ENCODE measurements around the gene CCDC66. TPM values are rescaled to one million over a fixed set of nuclear protein-coding genes. Genes with fewer than 3 reads are reported as not detected.

CCDC66 gene
- total RNA-seq, 4 donors from 2014 or later: 15.2 to 38.5 (median 36.9) TPM

DNA sequence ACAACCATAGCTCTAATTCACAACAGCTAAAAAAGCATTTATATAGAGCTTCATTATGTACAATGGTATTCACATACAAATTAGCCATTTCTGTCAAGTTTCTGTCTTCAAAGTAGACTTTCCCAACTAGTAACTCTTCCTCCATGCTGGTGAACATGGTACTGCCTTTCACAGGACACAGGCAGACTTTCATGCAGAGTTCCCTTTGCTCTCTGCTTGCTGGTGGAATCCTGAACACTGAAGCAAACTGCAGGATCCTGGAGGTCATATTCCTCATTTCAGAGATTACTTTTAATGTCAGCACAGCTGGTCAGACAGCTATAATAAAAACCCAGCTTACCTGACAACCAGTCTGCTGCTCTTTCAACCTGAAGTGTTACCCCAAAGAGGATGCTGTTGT, 72.5 kb downstream of the CCDC66 start:
- Histone ChIP-seq H3K27me3 (no peaks in the 10 kb centered on the region), H3K4me1 (no peaks in the 10 kb centered on the region), H3K9me3 (no peaks in the 10 kb centered on the region), H3K4me3 (no peak overlapping the region), H3K36me3 (peaks cover 0 to 90% of the 10 kb centered on the region in 2 donors), H3K27ac (no peak overlapping the region)
- no peak for ATAC-seq
- TF ChIP-seq, protein P1, sequence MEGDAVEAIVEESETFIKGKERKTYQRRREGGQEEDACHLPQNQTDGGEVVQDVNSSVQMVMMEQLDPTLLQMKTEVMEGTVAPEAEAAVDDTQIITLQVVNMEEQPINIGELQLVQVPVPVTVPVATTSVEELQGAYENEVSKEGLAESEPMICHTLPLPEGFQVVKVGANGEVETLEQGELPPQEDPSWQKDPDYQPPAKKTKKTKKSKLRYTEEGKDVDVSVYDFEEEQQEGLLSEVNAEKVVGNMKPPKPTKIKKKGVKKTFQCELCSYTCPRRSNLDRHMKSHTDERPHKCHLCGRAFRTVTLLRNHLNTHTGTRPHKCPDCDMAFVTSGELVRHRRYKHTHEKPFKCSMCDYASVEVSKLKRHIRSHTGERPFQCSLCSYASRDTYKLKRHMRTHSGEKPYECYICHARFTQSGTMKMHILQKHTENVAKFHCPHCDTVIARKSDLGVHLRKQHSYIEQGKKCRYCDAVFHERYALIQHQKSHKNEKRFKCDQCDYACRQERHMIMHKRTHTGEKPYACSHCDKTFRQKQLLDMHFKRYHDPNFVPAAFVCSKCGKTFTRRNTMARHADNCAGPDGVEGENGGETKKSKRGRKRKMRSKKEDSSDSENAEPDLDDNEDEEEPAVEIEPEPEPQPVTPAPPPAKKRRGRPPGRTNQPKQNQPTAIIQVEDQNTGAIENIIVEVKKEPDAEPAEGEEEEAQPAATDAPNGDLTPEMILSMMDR (IDR thresholded peaks at IDR 0.05): no peak
- no peak for TF ChIP-seq POLR2AphosphoS5 (IDR thresholded peaks at IDR 0.05)
- no peak for TF ChIP-seq POLR2A (IDR thresholded peaks at IDR 0.05)
- no peak for TF ChIP-seq EP300 (IDR thresholded peaks at IDR 0.05)

DNA sequence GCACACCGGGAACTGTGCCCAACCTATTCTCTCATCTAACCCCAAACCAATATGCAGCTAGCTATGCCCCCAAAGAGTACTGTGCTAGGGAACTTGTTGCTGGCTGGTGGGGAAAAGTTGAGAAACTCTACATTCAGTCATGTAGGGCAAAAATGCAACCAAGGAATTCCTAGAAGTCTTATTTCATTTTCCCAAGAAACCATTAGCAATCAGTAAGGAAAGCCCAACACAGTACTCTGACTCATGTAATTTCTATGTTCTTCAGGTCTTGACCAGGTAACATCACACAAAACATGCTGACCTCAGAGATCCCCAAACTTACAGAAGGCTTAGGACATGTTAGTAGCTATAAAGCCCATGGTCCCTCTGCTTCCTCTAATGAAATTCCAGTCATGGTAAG, 74.0 kb downstream of the CCDC66 start:
- no peak for ATAC-seq
- Histone ChIP-seq H3K4me3 (no peak overlapping the region), H3K9me3 (no peaks in the 10 kb centered on the region), H3K27ac (no peak overlapping the region), H3K36me3 (peaks cover 0 to 84% of the 10 kb centered on the region in 2 donors), H3K4me1 (no peaks in the 10 kb centered on the region), H3K27me3 (no peaks in the 10 kb centered on the region)
- 100% methylated on average over 1 of the region's 1 CpG; no CpG with 5 or more reads in 1 of the 2 donors for WGBS, 2 donors (ENCODE audit: low coverage in 1 of 2)
- no peak for TF ChIP-seq POLR2A (IDR thresholded peaks at IDR 0.05)
- no peak for TF ChIP-seq POLR2AphosphoS5 (IDR thresholded peaks at IDR 0.05)
- TF ChIP-seq, protein P1 (IDR thresholded peaks at IDR 0.05): no peak
- no peak for TF ChIP-seq EP300 (IDR thresholded peaks at IDR 0.05)

DNA sequence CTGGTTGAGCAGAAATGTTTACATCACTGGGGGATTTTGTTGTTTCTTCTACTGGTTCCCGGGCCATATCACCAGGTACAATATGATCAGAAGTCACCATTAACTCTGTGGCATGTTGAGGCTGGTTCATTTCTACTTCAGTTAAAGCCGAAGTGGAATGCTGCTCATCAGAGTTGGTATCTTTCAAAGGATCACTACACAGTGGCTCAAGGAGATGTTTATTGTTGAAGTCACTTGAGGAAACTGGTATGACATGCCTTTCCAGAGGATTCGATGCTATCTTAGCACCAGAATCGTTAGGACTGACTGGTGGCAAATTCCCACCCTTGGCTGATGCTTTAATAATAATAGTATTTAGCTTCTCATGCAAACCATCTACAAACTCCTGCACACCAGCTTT, 76.2 kb downstream of the CCDC66 start:
- Histone ChIP-seq H3K9me3 (no peaks in the 10 kb centered on the region), H3K36me3 (peaks cover 0 to 84% of the 10 kb centered on the region in 2 donors), H3K27me3 (no peaks in the 10 kb centered on the region), H3K4me3 (no peak overlapping the region), H3K4me1 (no peaks in the 10 kb centered on the region), H3K27ac (no peak overlapping the region)
- 84 to 87% methylated on average over 3 to 4 of the region's 4 CpGs for WGBS, 2 donors (ENCODE audit: low coverage in 1 of 2)
- TF ChIP-seq POLR2A (IDR thresholded peaks at IDR 0.05) (no peak), EP300 (IDR thresholded peaks at IDR 0.05) (no peak), POLR2AphosphoS5 (IDR thresholded peaks at IDR 0.05) (no peak)
- TF ChIP-seq, protein P1 (IDR thresholded peaks at IDR 0.05): no peak
- ATAC-seq: no peak

DNA sequence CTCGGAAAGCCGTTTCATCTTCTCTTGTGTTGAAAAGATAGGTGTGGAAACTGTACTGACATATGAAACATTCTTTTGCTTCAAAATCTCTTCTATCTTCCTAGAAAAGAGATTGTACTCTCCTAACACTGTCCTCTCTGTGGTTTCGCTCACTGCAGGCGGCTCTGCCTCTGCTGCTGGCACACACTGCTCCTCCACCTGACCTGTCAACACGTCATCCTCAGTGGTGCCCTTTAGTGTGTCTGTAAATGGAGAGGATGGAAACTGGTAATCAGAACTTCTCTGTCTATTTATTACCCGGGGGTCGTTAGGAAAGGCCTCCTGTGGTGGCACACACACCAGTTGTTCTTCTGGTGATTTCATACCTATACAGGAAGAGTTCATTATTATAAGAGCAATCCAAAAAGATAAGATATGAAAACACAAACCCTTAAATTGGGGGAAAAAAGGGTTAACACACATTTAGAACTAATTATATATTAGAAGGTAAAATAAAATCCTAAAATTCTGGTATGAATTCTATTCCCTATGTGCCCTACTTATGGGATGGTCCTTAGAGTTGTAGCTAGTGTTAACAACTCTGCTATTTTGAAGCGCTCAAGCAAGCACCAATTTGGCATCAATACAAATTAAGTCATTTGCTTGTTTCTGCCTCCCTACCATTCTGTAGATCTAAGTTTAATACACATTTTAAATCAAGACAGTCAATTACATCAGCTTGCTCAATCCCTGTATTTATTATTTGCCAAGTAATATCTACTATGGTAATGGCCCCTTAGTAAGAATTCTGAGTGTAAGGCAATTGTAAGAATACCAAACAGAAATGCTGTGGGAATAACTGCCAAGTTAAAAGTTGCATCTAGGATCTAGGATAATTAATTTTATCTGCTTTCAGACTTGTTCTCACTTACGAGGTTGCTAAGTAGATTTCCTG, 76.9 kb downstream of the CCDC66 start:
- Histone ChIP-seq H3K4me3 (no peak overlapping the region), H3K36me3 (peaks cover 0 to 84% of the 10 kb centered on the region in 2 donors), H3K9me3 (no peaks in the 10 kb centered on the region), H3K27me3 (no peaks in the 10 kb centered on the region), H3K27ac (no peak overlapping the region), H3K4me1 (no peaks in the 10 kb centered on the region)
- TF ChIP-seq POLR2A (IDR thresholded peaks at IDR 0.05): no peak
- TF ChIP-seq POLR2AphosphoS5 (IDR thresholded peaks at IDR 0.05): no peak
- TF ChIP-seq, protein P1 (IDR thresholded peaks at IDR 0.05): no peak
- TF ChIP-seq EP300 (IDR thresholded peaks at IDR 0.05): no peak
- no peak for ATAC-seq
- WGBS, 2 donors (ENCODE audit: low coverage in 1 of 2): 82 to 85% methylated on average over 6 to 8 of the region's 9 CpGs

DNA sequence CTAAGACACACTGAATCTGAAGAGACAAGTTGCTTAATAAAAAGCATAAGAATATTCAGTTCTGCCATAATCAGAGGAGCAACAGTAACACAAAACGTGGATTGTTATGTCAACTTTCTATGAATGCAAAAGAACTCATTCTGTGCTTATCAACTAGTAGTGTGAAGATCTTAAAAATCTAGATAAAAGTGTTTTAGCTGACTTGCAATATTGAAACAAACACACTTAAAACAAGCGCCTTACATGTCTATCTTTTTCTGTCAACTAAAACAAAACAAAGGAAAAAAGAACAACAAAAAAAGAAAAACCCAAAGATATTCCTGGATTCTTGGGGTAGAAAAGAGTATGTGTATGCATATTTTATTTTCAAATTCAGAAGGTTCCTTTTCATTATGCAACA, 88.4 kb downstream of the CCDC66 start:
- Histone ChIP-seq H3K4me1 (peaks cover 0 to 16% (median 0%) of the 10 kb centered on the region in 3 donors), H3K27ac (no peak overlapping the region), H3K27me3 (no peaks in the 10 kb centered on the region), H3K9me3 (no peaks in the 10 kb centered on the region), H3K36me3 (peaks cover 5 to 87% of the 10 kb centered on the region in 2 donors), H3K4me3 (no peak overlapping the region)
- no peak for ATAC-seq
- 94 to 100% methylated on average over 2 of the region's 2 CpGs for WGBS, 2 donors (ENCODE audit: low coverage in 1 of 2)
- no peak for TF ChIP-seq POLR2A (IDR thresholded peaks at IDR 0.05)
- no peak for TF ChIP-seq POLR2AphosphoS5 (IDR thresholded peaks at IDR 0.05)
- TF ChIP-seq EP300 (IDR thresholded peaks at IDR 0.05): no peak
- TF ChIP-seq, protein P1 (IDR thresholded peaks at IDR 0.05): no peak

All from gastroesophageal sphincter (tissue), 4 donors.